Esophagus squamous epithelium (tissue), 5 donors: ENCODE data around the gene CLUH. TPM values are rescaled to one million over a fixed set of nuclear protein-coding genes. Genes with fewer than 3 reads are reported as not detected.
A peak's percentile ranks its signal among the peaks of the same experiment; 100 is the strongest.

ENCODE experiments used
- DNase-seq: peaks from one replicate; lab custom pipeline; 2025; lab: John Stamatoyannopoulos, UW
- H3K27ac ChIP-seq, 4 donors: fragments of 200-600 bp; sonication (generic); one replicate each; pipeline ENCODE4 v1.5.1; 2016 to 2019; ENCODE audit warnings: mild to moderate bottlenecking in 1 of 4
- H3K27me3 ChIP-seq, 4 donors: fragments of 200-600 bp; sonication (generic); 1 replicate in 3 of 4; 2 replicates in 1 of 4; pipeline versions ENCODE4 v1.5.1 to v1.6.0; 2017 to 2021; ENCODE audit warnings: antibody characterized with exemption in 1 of 4
- H3K36me3 ChIP-seq, 3 donors: fragments of 200-600 bp; sonication (generic); one replicate each; pipeline ENCODE4 v1.5.1; 2016 to 2019
- H3K4me1 ChIP-seq, 3 donors: fragments of 200-600 bp; sonication (generic); one replicate each; pipeline ENCODE4 v1.5.1; 2017 to 2019
- H3K4me3 ChIP-seq, 4 donors: fragments of 200-600 bp; sonication (generic); 1 replicate in 3 of 4; 2 replicates in 1 of 4; pipeline ENCODE4 v1.5.1; 2016 to 2019; ENCODE audit warnings: mild to moderate bottlenecking in 2 of 4, moderate library complexity in 1 of 4
- H3K9me3 ChIP-seq, 3 donors: fragments of 200-600 bp; sonication (generic); one replicate each; pipeline ENCODE4 v1.5.1; 2016 to 2019
- CTCF ChIP-seq, 6 experiments: fragments of 450-650 bp in 4 of 6; fragments of 200-600 bp in 2 of 6; sonication (generic) in 2 of 6; IDR thresholded peaks; one replicate each; pipeline ENCODE4 v1.5.1; 2016 to 2019; ENCODE audit warnings: antibody characterized with exemption in 6 of 6, mild to moderate bottlenecking in 4 of 6, moderate library complexity in 4 of 6
- POLR2A ChIP-seq, 4 donors: fragments of 450-650 bp; IDR thresholded peaks; one replicate each; pipeline ENCODE4 v1.6.1; 2017; ENCODE audit warnings: antibody characterized with exemption in 4 of 4, mild to moderate bottlenecking in 4 of 4, moderate library complexity in 3 of 4
- WGBS, 2 donors: methylation state at CpG; one replicate each; pipeline ENCODE4 v1.1.5; 2018; 5-methylcytosine and 5-hydroxymethylcytosine counted together
- intact Hi-C: fragments of 100-400 bp; cut with DNase I; formaldehyde crosslinking; loops from one replicate; pipeline ENCODE4 v1.15.0; 2022
- total RNA-seq, 4 donors: library from RNA; depleted of rRNA; stranded (reverse); fragments of >200 nt; gene quantifications; one replicate each; pipeline ENCODE4 v1.1.0, GENCODE V29; 2016
- donor health status: DM: yes; HTN: yes; CAD: no.

The CLUH gene
- total RNA-seq, 4 donors from 2014 or later = 89.2 to 164 (median 136) TPM

- Histone ChIP-seq H3K4me1 (no peaks in the 10 kb centered on the region), H3K27ac (no peak overlapping the region), H3K9me3 (no peaks in the 10 kb centered on the region), H3K4me3 (no peak overlapping the region), H3K36me3 (no peaks in the 10 kb centered on the region), H3K27me3 (peaks cover 0 to 41% (median 0%) of the 10 kb centered on the region in 4 donors)
- intact Hi-C loops = no loop called here
- WGBS, 2 donors = 70 to 77% methylated on average over 2 to 4 of the region's 17 CpGs
- no peak for TF ChIP-seq CTCF (IDR thresholded peaks at IDR 0.05)
- no peak for TF ChIP-seq POLR2A (IDR thresholded peaks at IDR 0.05)
- DNase-seq = no peak
Observed at GRCh38 chr17:2730764-2731353, 19.3 kb upstream of the CLUH start.

- intact Hi-C loops = no loop called here
- DNase-seq = no peak
- H3K27ac ChIP-seq = peak overlapping the region in 3 of 4 donors; percentile 69 to 88 (median 72)
Observed at GRCh38 chr17:2724784-2725164, 13.2 kb upstream of the CLUH start.

GRCh38 chr17:2723997-2724783, 12.6 kb upstream of the CLUH start:
- H3K36me3 ChIP-seq = no peaks in the 10 kb centered on the region
- 0 to 2% methylated on average over 10 to 12 of the region's 98 CpGs for WGBS, 2 donors
- peaks cover 12 to 31% (median 14%) of the 10 kb centered on the region in 3 donors for H3K4me1 ChIP-seq
- peak overlapping the region; percentile 36 to 67 (median 54) for H3K4me3 ChIP-seq
- no peak for TF ChIP-seq POLR2A (IDR thresholded peaks at IDR 0.05)
- TF ChIP-seq CTCF (IDR thresholded peaks at IDR 0.05) = no peak
- peak overlapping the region; percentile 69 to 88 (median 76) for H3K27ac ChIP-seq
- H3K9me3 ChIP-seq = no peaks in the 10 kb centered on the region
- intact Hi-C loops = no loop called here
- peaks cover 0 to 58% (median 0%) of the 10 kb centered on the region in 4 donors for H3K27me3 ChIP-seq
- DNase-seq = no peak

More at GRCh38 chr17:2724784-2725164, 13.2 kb upstream of the CLUH start:
- Histone ChIP-seq H3K27me3 (peaks cover 0 to 58% (median 0%) of the 10 kb centered on the region in 4 donors), H3K4me1 (peaks cover 12 to 26% (median 14%) of the 10 kb centered on the region in 3 donors), H3K4me3 (peak overlapping the region; percentile 36 to 67 (median 54)), H3K36me3 (no peaks in the 10 kb centered on the region), H3K9me3 (no peaks in the 10 kb centered on the region)
- WGBS, 2 donors = 3% methylated on average over 8 of the region's 40 CpGs; no CpG with 5 or more reads in 1 of the 2 donors
- TF ChIP-seq POLR2A (IDR thresholded peaks at IDR 0.05) (peak in 1 of 4 donors; percentile 8), CTCF (IDR thresholded peaks at IDR 0.05) (peak in 2 of 6 experiments; percentile 9 to 34)

GRCh38 chr17:2723505-2723996, 12.0 kb upstream of the CLUH start:
- intact Hi-C loops = no loop called here
- H3K36me3 ChIP-seq = no peaks in the 10 kb centered on the region
- peak overlapping the region; percentile 36 to 67 (median 54) for H3K4me3 ChIP-seq
- no peaks in the 10 kb centered on the region for H3K9me3 ChIP-seq
- peaks cover 12 to 37% (median 14%) of the 10 kb centered on the region in 3 donors for H3K4me1 ChIP-seq
- peak overlapping the region; percentile 69 to 88 (median 76) for H3K27ac ChIP-seq
- TF ChIP-seq CTCF (IDR thresholded peaks at IDR 0.05) (no peak), POLR2A (IDR thresholded peaks at IDR 0.05) (no peak)
- WGBS, 2 donors = 24% methylated on average over 2 of the region's 18 CpGs; no CpG with 5 or more reads in 1 of the 2 donors
- peaks cover 0 to 58% (median 0%) of the 10 kb centered on the region in 4 donors for H3K27me3 ChIP-seq
- DNase-seq = no peak
